ENCODE results near the gene ACACA.

DNA sequence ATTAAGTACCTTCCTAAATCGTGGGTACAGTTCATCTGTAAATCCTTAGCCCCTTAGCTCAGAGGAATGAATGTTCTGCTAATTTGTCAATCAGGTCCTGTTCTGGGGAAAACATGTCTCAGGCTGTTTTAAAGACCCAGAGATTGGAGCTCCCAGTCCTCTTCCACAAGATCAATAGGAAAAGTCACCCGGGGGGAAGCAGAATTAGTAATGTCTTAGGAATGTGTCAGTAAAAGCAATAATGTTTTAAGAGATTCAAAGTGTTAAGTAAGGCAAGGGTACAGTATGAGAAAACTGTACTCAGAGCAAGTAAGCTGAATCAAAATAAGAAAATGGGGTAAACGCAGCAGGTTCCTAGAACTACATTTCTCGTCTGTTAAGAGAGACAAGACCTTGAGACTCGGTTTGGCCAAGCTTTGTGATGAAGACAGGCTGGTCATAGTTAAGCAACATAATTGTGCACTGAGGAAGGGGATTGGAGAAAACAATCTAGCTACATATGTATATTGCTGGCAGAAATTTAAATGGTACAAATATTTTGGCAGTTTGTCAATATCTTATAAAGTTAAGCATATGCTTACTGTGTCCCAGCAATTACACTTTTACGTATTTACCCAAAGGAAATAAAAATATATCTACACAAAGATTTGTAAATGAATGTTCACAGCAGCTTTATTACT is 223.7 kb downstream of the ACACA start:
- no peak for TF ChIP-seq POLR2A (IDR thresholded peaks at IDR 0.05; ENCODE audit: low read length)
- no peak for TF ChIP-seq GATA1 (IDR thresholded peaks at IDR 0.05; ENCODE audit: low read depth, low read length)
